ENCODE results near the gene UNC80.

GRCh38 chr2:209946539-209946938 lies 174.9 kb downstream of the UNC80 start:
- TF ChIP-seq CTCF (IDR thresholded peaks at IDR 0.05; ENCODE audit: insufficient read depth, low read length, poor library complexity, severe bottlenecking), result no peak
- no peak for TF ChIP-seq EZH2phosphoT487 (conservative IDR thresholded peaks at IDR 0.05; ENCODE audit: low read length)

Data from SU-DHL-6 (cell line).